IPS DF 6.9 (cell line): ENCODE measurements around the gene NR2C2AP.

Experiments used
- DNase-seq: peaks from one replicate; pipeline ENCODE4 v3.0.0-alpha.2; 2013; ENCODE audit warnings: low read depth, low spot score
- H3K27ac ChIP-seq: one replicate; pipeline ENCODE4 v1.5.1; 2013; ENCODE audit warnings: low read length, control low read depth
- H3K27me3 ChIP-seq: 2 replicates; pipeline ENCODE4 v1.6.1; 2013; ENCODE audit warnings: mild to moderate bottlenecking, low read length; ENCODE audit not compliant: control insufficient read depth, insufficient read depth
- H3K36me3 ChIP-seq: 2 replicates; pipeline ENCODE4 v1.6.1; 2013; ENCODE audit warnings: low read length; ENCODE audit not compliant: control insufficient read depth, insufficient read depth
- H3K4me1 ChIP-seq: 2 replicates; pipeline ENCODE4 v1.6.1; 2013; ENCODE audit warnings: low read length; ENCODE audit not compliant: control insufficient read depth, insufficient read depth
- H3K4me3 ChIP-seq: 2 replicates; pipeline ENCODE4 v1.5.1; 2013; ENCODE audit warnings: mild to moderate bottlenecking, low read length
- H3K9me3 ChIP-seq: 2 replicates; pipeline ENCODE4 v1.6.1; 2013; ENCODE audit warnings: low read length, inconsistent platforms; ENCODE audit not compliant: control insufficient read depth, insufficient read depth
- WGBS: extraction: QIAGEN DNeasy Blood & Tissue Kit; methylation state at CpG from one replicate; pipeline ENCODE4 v1.1.7; 2013; ENCODE audit warnings: mixed read lengths, missing lambda C conversion rate; ENCODE audit not compliant: insufficient read length, insufficient coverage; 5-methylcytosine and 5-hydroxymethylcytosine counted together

The NR2C2AP gene

DNA sequence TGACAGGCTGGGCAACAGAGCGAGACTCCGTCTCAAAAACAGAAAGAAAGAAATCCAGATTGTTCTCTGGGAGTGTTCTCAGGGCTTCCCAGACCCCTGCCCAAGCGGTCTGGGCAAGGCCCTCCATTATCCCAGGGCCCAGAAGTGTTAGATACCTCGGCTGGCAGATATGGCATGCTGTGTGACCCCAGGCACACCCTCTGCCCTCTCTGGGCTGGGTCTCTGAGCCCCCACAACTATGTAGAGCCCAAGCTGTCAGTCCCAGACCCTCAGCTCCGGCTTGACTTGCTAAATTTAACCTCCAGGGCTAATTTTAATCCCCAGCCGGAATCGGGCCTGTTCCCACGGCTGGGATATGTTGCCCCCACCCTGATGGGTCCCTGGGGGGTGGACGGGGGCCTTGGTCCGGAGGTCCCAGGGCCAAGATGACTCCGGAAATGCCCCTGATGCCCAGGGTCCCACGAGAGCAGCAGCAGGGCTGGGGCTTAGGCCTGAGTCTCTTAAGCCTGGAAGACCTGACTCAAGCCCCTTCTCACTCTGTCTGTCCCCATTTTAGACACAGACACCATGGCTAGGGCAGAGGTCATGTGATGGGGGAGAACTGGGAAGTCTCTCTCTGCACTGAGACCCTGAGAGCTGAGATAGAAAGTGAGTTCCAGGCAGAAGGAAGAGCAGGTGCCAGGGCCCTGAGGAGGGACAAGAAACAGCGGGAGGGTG lies 50.4 kb downstream of the NR2C2AP start:
- H3K4me1 ChIP-seq: no peaks in the 10 kb centered on the region
- DNase-seq: no peak
- no peak overlapping the region for H3K27ac ChIP-seq
- H3K4me3 ChIP-seq: no peak overlapping the region
- WGBS: no CpG with 5 or more reads among the region's 13 CpGs
- no peaks in the 10 kb centered on the region for H3K36me3 ChIP-seq
- H3K27me3 ChIP-seq: peaks cover 2% of the 10 kb centered on the region; the same call in 1 of the 2 replicates
- no peaks in the 10 kb centered on the region for H3K9me3 ChIP-seq

- Histone ChIP-seq H3K4me3 (no peak overlapping the region), H3K9me3 (no peaks in the 10 kb centered on the region), H3K27me3 (no peaks in the 10 kb centered on the region), H3K27ac (no peak overlapping the region), H3K36me3 (no peaks in the 10 kb centered on the region), H3K4me1 (no peaks in the 10 kb centered on the region)
- no peak for DNase-seq
- no CpG with 5 or more reads among the region's 11 CpGs for WGBS
Measured at GRCh38 chr19:19151418-19151817, 51.8 kb downstream of the NR2C2AP start.
